HFF-Myc (cell line): Measurements from ENCODE around the gene COMT.

Source experiments
- DNase-seq: peaks from one replicate; pipeline ENCODE4 v3.0.0-alpha.2; 2011; ENCODE audit warnings: low read depth; ENCODE audit errors: extremely low read depth
- H3K4me3 ChIP-seq: replicated peaks from 2 replicates; pipeline ENCODE4 v1.5.1; 2011; ENCODE audit warnings: low read depth, mild to moderate bottlenecking, control low read depth, low read length
- CTCF ChIP-seq: IDR thresholded peaks from 2 replicates; pipeline ENCODE4 v1.5.1; 2012; ENCODE audit warnings: mild to moderate bottlenecking, low read depth, low read length, control low read depth; ENCODE audit errors: missing control alignments

COMT gene

GRCh38 chr22:19897726-19898125, 43.8 kb upstream of the COMT start:
- DNase-seq, result no peak
- no peak for TF ChIP-seq CTCF
- no peak overlapping the region for H3K4me3 ChIP-seq

DNA sequence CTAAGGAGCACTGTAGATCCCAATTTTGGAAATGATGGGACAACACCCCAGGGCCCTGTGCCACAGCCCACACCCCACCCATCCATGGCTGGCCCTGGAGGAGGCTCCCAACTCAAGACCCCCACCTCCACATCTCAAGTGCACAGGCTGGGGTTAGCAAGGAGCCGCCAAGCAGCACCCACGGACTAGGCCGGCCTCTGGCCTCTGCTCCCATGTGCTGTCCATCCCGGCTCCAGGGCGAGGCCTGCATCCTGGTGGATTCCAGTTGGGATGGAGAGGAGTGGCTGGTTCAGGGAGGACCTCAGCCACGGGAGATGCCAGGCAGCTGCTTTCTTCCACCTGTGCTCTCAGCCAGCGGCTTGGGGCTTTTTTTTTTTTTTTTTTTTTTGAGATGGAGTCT, 43.4 kb upstream of the COMT start:
- TF ChIP-seq CTCF, result no peak
- H3K4me3 ChIP-seq, result no peak overlapping the region
- no peak for DNase-seq

GRCh38 chr22:19898831-19899567, 42.6 kb upstream of the COMT start:
- no peak for DNase-seq
- no peak overlapping the region for H3K4me3 ChIP-seq
- TF ChIP-seq CTCF, result no peak

GRCh38 chr22:19900707-19901436, 40.7 kb upstream of the COMT start:
- no peak for TF ChIP-seq CTCF
- H3K4me3 ChIP-seq, result no peak overlapping the region
- no peak for DNase-seq

DNA sequence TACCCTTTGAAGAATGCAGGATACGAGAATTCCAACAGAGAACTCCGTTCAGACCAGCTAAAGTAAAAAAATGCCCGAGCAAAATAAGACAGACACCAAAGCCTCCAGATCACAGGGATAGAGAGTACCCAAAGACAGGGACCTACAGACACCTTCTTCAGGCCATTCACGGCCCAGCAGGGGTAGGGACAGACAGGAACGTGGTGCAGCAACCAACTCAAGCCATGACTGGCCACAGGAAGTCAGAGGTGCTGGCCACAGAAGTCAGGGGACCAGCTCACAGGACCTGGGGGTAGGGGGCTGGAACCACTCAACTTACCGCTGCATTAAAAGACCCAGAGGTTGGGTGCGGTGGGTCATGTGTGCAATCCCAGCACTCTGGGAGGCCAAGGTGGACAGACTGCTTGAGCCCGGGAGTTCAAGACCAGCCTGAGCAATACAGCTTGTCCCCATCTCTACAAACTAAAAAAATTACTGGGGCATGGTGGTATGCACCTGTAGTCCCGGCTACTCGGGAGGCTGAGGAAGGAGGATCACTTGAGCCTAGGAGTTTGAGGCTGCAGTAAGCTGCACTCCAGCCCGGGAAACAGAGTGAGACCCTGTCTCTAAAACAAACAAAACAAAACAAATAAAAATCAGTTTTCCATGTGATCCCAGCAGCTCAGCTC, 39.9 kb upstream of the COMT start:
- no peak for DNase-seq
- H3K4me3 ChIP-seq, result no peak overlapping the region
- TF ChIP-seq CTCF, result no peak

DNA sequence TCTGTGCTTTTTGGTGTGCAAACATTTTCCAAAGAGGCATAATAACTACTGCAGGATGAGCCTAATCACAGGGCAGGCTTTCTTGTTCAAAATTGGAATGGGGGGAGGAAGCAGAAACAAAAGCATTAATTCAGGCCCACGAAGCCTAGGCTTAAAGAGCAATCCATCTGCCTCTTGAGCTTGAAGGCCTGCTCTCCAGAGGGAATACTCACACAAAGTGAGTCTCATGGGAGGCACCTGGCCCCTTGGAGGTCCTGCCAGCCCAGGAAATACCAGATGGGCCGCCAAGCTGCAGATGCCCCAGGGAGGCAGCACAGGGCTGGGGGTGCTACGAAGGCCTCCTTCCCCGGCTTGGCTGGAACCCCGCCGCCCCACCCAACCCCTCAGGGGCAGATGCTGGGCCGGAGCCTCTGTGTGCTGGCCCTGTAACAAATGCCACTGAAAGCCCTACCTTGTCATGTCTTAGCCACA, 39.3 kb upstream of the COMT start:
- DNase-seq, result no peak

More for the DNA sequence above, 39.3 kb upstream of the COMT start:
- no peak overlapping the region for H3K4me3 ChIP-seq
- TF ChIP-seq CTCF, result no peak
